ENCODE data around the gene UBE2B. TPM values are rescaled to one million over a fixed set of nuclear protein-coding genes. Genes with fewer than 3 reads are reported as not detected.
A peak's percentile ranks its signal among the peaks of the same experiment; 100 is the strongest.

UBE2B gene
- 10 to 100 TPM; 20.1 to 40.6 TPM for total RNA-seq
- 10 to 100 TPM; 21.5 to 91.6 TPM for polyA plus RNA-seq

DNA sequence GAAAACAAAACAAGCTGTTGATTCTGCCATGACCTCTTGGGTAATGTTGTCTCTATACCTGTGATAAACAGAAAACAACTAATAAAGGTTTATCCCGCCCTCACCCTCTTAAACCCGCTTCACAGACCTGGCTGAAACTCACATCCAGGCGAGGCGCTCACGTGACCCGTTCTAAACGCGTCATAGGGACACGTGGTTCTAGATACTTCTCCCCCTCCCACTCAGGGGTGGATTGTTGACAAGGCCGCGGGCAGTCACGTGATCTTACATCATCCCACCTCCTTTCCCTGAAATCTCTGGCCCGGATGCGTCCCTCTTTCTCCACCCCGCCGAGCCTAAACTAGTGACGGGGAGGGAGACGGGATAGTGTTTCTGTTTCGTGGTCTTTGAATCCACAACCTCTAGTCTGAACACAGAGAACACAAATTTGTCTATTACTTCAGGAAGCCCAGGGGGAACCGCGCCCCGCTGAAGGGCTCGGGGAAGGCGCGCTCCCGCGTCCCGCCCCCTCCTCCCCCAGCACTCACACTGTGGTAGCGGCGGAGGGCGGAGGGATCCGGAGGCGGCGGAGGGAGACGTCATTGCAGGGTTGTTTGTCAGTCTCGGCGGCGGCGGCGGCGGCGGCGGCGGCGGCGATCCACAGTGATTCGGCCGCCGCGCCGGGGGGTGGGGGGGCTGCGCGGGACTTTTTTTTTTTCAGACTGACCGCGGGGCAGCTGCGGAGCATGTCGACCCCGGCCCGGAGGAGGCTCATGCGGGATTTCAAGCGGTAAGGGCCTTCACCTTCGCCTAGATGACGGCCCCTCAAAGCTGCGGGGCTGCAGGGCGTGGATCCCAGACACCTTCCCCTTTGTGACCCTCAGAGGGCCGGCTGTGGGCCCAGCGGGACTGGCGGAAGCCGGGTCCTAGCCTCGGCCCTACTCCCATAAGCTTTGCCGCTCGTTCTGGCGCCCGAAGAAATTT is at the start of gene UBE2B:
TSS of gene UBE2B (plus strand) at position 699 of the 963 bp plus-strand sequence. CDS start at position 726, 27 bp downstream.
- DNase-seq (ENCODE audit: low spot score), result peak; percentile 97
- H3K36me3 ChIP-seq (ENCODE audit: control insufficient read depth in 4 of 4, insufficient read depth in 3 of 4, low read depth in 1 of 4, low read length in 3 of 4), result peaks cover 2 to 7% (median 4%) of the 10 kb centered on the region in 4 donors
- H3K9me3 ChIP-seq (ENCODE audit: control insufficient read depth in 4 of 4, low read length in 3 of 4), result no peaks in the 10 kb centered on the region
- H3K27ac ChIP-seq (ENCODE audit: low read depth in 1 of 2, low read length in 2 of 2), result peak within 1 kb of the TSS; percentile 95 to 100
- peak within 1 kb of the TSS; percentile 99 to 100 for H3K9ac ChIP-seq (ENCODE audit: low read depth in 1 of 2, low read length in 2 of 2)
- H3K27me3 ChIP-seq (ENCODE audit: control insufficient read depth in 4 of 4, insufficient read depth in 4 of 4, low read length in 3 of 4), result no peaks in the 10 kb centered on the region
- TF ChIP-seq HNF4A (conservative IDR thresholded peaks at IDR 0.05) (peak; percentile 4 to 39), GABPA (IDR thresholded peaks at IDR 0.05 in 1 of 2, conservative IDR thresholded peaks at IDR 0.05 in 1 of 2) (peak in 1 of 2 donors; percentile 81), FOXA2 (IDR thresholded peaks at IDR 0.05) (peak; percentile 89), TAF1 (conservative IDR thresholded peaks at IDR 0.05) (peak; percentile 49), HNF4G (IDR thresholded peaks at IDR 0.05) (no peak), YY1 (IDR thresholded peaks at IDR 0.05) (peak; percentile 59), RAD21 (IDR thresholded peaks at IDR 0.05) (no peak), NR2F2 (IDR thresholded peaks at IDR 0.05) (peak; percentile 26), EGR1 (IDR thresholded peaks at IDR 0.05; ENCODE audit: low read depth in 2 of 2) (peak; percentile 74 to 88), SP1 (IDR thresholded peaks at IDR 0.05) (peak; percentile 91), JUND (IDR thresholded peaks at IDR 0.05) (peak; percentile 82 to 83), FOXA1 (IDR thresholded peaks at IDR 0.05) (peak; percentile 89), RXRA (IDR thresholded peaks at IDR 0.05) (peak; percentile 32 to 62)
- TF ChIP-seq, protein P1, sequence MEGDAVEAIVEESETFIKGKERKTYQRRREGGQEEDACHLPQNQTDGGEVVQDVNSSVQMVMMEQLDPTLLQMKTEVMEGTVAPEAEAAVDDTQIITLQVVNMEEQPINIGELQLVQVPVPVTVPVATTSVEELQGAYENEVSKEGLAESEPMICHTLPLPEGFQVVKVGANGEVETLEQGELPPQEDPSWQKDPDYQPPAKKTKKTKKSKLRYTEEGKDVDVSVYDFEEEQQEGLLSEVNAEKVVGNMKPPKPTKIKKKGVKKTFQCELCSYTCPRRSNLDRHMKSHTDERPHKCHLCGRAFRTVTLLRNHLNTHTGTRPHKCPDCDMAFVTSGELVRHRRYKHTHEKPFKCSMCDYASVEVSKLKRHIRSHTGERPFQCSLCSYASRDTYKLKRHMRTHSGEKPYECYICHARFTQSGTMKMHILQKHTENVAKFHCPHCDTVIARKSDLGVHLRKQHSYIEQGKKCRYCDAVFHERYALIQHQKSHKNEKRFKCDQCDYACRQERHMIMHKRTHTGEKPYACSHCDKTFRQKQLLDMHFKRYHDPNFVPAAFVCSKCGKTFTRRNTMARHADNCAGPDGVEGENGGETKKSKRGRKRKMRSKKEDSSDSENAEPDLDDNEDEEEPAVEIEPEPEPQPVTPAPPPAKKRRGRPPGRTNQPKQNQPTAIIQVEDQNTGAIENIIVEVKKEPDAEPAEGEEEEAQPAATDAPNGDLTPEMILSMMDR (IDR thresholded peaks at IDR 0.05; ENCODE audit: low read depth, low read length, missing input control), result no peak
- TF ChIP-seq, protein P2, sequence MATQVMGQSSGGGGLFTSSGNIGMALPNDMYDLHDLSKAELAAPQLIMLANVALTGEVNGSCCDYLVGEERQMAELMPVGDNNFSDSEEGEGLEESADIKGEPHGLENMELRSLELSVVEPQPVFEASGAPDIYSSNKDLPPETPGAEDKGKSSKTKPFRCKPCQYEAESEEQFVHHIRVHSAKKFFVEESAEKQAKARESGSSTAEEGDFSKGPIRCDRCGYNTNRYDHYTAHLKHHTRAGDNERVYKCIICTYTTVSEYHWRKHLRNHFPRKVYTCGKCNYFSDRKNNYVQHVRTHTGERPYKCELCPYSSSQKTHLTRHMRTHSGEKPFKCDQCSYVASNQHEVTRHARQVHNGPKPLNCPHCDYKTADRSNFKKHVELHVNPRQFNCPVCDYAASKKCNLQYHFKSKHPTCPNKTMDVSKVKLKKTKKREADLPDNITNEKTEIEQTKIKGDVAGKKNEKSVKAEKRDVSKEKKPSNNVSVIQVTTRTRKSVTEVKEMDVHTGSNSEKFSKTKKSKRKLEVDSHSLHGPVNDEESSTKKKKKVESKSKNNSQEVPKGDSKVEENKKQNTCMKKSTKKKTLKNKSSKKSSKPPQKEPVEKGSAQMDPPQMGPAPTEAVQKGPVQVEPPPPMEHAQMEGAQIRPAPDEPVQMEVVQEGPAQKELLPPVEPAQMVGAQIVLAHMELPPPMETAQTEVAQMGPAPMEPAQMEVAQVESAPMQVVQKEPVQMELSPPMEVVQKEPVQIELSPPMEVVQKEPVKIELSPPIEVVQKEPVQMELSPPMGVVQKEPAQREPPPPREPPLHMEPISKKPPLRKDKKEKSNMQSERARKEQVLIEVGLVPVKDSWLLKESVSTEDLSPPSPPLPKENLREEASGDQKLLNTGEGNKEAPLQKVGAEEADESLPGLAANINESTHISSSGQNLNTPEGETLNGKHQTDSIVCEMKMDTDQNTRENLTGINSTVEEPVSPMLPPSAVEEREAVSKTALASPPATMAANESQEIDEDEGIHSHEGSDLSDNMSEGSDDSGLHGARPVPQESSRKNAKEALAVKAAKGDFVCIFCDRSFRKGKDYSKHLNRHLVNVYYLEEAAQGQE (IDR thresholded peaks at IDR 0.05), result peak; percentile 93
- TF ChIP-seq, protein P3, sequence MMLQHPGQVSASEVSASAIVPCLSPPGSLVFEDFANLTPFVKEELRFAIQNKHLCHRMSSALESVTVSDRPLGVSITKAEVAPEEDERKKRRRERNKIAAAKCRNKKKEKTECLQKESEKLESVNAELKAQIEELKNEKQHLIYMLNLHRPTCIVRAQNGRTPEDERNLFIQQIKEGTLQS (IDR thresholded peaks at IDR 0.05), result peak; percentile 69
- TF ChIP-seq, protein P4, sequence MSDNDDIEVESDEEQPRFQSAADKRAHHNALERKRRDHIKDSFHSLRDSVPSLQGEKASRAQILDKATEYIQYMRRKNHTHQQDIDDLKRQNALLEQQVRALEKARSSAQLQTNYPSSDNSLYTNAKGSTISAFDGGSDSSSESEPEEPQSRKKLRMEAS (IDR thresholded peaks at IDR 0.05), result peak; percentile 93
- TF ChIP-seq, protein P5, sequence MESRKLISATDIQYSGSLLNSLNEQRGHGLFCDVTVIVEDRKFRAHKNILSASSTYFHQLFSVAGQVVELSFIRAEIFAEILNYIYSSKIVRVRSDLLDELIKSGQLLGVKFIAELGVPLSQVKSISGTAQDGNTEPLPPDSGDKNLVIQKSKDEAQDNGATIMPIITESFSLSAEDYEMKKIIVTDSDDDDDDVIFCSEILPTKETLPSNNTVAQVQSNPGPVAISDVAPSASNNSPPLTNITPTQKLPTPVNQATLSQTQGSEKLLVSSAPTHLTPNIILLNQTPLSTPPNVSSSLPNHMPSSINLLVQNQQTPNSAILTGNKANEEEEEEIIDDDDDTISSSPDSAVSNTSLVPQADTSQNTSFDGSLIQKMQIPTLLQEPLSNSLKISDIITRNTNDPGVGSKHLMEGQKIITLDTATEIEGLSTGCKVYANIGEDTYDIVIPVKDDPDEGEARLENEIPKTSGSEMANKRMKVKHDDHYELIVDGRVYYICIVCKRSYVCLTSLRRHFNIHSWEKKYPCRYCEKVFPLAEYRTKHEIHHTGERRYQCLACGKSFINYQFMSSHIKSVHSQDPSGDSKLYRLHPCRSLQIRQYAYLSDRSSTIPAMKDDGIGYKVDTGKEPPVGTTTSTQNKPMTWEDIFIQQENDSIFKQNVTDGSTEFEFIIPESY (IDR thresholded peaks at IDR 0.05), result peak; percentile 58
- H3K4me3 ChIP-seq (ENCODE audit: low read depth in 1 of 3, low read length in 3 of 3), result peak within 1 kb of the TSS; percentile 69 to 96 (median 80)
- whole genome bisulfite sequencing, result under 1% methylated on average over 74 of the region's 74 CpGs
- H3K4me1 ChIP-seq (ENCODE audit: control insufficient read depth in 4 of 4, insufficient read depth in 4 of 4, low read length in 3 of 4), result peaks cover 2 to 24% (median 15%) of the 10 kb centered on the region in 4 donors
